GM12892 (cell line): ENCODE results near the gene GTPBP3.

Experiments
- POLR2A ChIP-seq: IDR thresholded peaks from 2 replicates; pipeline ENCODE4 v1.6.1; 2011; ENCODE audit warnings: low read depth, low read length, control low read depth
- POLR2AphosphoS5 ChIP-seq: IDR thresholded peaks from 2 replicates; pipeline ENCODE4 v1.6.1; 2011; ENCODE audit warnings: low read depth, low read length, control low read depth
- TAF1 ChIP-seq: IDR thresholded peaks from 2 replicates; pipeline ENCODE4 v1.6.1; 2011; ENCODE audit warnings: low read depth, mild to moderate bottlenecking, control low read depth, low read length, borderline replicate concordance

- TF ChIP-seq POLR2A (no peak), POLR2AphosphoS5 (no peak), TAF1 (no peak)
These were observed 20.4 kb downstream of the GTPBP3 start for GRCh38 chr19:17357724-17358123.
